ENCODE measurements around the gene MDM1. TPM values are rescaled to one million over a fixed set of nuclear protein-coding genes. Genes with fewer than 3 reads are reported as not detected.

MDM1 gene
- total and polyA plus RNA-seq, 2 experiments from 2014 or later: 13.6 to 18.9 TPM

DNA sequence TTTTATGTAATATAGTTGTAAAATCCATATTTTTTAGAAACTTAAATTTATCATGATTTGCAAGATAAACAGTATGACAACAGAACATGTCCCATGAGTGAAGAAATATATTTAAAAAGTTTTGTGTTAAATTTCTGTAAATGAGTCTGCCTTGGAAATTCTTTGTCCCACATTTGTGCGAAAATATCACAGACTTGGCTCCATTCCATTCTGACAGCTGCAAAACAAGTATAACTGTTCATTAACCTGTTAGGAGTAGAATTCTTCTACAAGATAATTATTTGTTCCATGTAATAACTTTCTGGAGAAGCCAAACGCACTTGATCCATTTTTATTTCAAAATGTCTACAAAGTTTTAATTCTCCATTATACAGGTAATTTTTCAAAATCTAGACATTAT lies 37.9 kb downstream of the MDM1 start (continued):
- TF ChIP-seq CTCF (conservative IDR thresholded peaks at IDR 0.05; ENCODE audit: low read depth in 2 of 2): no peak
- TF ChIP-seq POLR2AphosphoS5 (IDR thresholded peaks at IDR 0.05; ENCODE audit: low read depth): no peak
- no peak for TF ChIP-seq EZH2phosphoT487 (IDR thresholded peaks at IDR 0.05; ENCODE audit: unreplicated experiment)
- TF ChIP-seq STAT1 (IDR thresholded peaks at IDR 0.05; ENCODE audit: unreplicated experiment): no peak
- TF ChIP-seq ZNF331 (CRISPR knock-in tag; IDR thresholded peaks at IDR 0.05; ENCODE audit: low read depth): no peak
- no peak for TF ChIP-seq REST (IDR thresholded peaks at IDR 0.05; ENCODE audit: unreplicated experiment)
- no peak for TF ChIP-seq ZNF114 (CRISPR knock-in tag; IDR thresholded peaks at IDR 0.05)

GRCh38 chr12:68293347-68293746 lies 38.8 kb downstream of the MDM1 start:
- no peak overlapping the region for H2AFZ ChIP-seq
- no peaks in the 10 kb centered on the region for H3K36me3 Mint-ChIP-seq (ENCODE audit: low read depth)
- ATAC-seq: no peak
- H3K4me3 ChIP-seq: no peak overlapping the region
- H3K4me1 Mint-ChIP-seq: peaks cover 3% of the 10 kb centered on the region; the same call in 2 of the 3 replicates
- no peaks in the 10 kb centered on the region for H3K79me2 ChIP-seq (replicated peaks; ENCODE audit: insufficient read depth)
- no peaks in the 10 kb centered on the region for H3K9me2 ChIP-seq (ENCODE audit: insufficient read depth)
- H3K4me2 ChIP-seq: no peak overlapping the region
- no peak overlapping the region for H3K27ac ChIP-seq (ENCODE audit: low read depth)
- H3K27me3 ChIP-seq (ENCODE audit: insufficient read depth): no peaks in the 10 kb centered on the region
- no peaks in the 10 kb centered on the region for H3K27me3 Mint-ChIP-seq (ENCODE audit: insufficient read depth, low read depth, poor library complexity)
- H3K36me3 ChIP-seq (ENCODE audit: insufficient read depth): no peaks in the 10 kb centered on the region
- TF ChIP-seq ZNF331 (CRISPR knock-in tag; IDR thresholded peaks at IDR 0.05; ENCODE audit: low read depth): no peak
- H3K27ac Mint-ChIP-seq: no peak overlapping the region
- H3K4me1 ChIP-seq (ENCODE audit: insufficient read depth): no peaks in the 10 kb centered on the region
- no peaks in the 10 kb centered on the region for H3F3A ChIP-seq (replicated peaks; ENCODE audit: low read depth)
- no peaks in the 10 kb centered on the region for H4K20me1 ChIP-seq (replicated peaks; ENCODE audit: insufficient read depth)
- H3K9me3 Mint-ChIP-seq: no peaks in the 10 kb centered on the region
- DNase-seq (ENCODE audit: low spot score): no peak
- no peak overlapping the region for H3K4me3 Mint-ChIP-seq

GRCh38 chr12:68292151-68292943 lies 39.8 kb downstream of the MDM1 start:
- H3K27me3 Mint-ChIP-seq (ENCODE audit: insufficient read depth, low read depth, poor library complexity): no peaks in the 10 kb centered on the region
- no peak overlapping the region for H3K27ac ChIP-seq (ENCODE audit: low read depth)
- DNase-seq (ENCODE audit: low spot score) (no peak), ATAC-seq (no peak)
- H3K4me3 Mint-ChIP-seq: no peak overlapping the region
- no peaks in the 10 kb centered on the region for H3K36me3 Mint-ChIP-seq (ENCODE audit: low read depth)
- H3K4me3 ChIP-seq: no peak overlapping the region
- no peaks in the 10 kb centered on the region for H3K27me3 ChIP-seq (ENCODE audit: insufficient read depth)
- TF ChIP-seq REST (IDR thresholded peaks at IDR 0.05; ENCODE audit: unreplicated experiment): no peak
- TF ChIP-seq NANOG (IDR thresholded peaks at IDR 0.05; ENCODE audit: borderline replicate concordance): no peak
- no peak for TF ChIP-seq POLR2AphosphoS5 (IDR thresholded peaks at IDR 0.05; ENCODE audit: low read depth)
- TF ChIP-seq CTCF (conservative IDR thresholded peaks at IDR 0.05; ENCODE audit: low read depth in 2 of 2): no peak
- no peaks in the 10 kb centered on the region for H4K20me1 ChIP-seq (replicated peaks; ENCODE audit: insufficient read depth)
- peaks cover 3% of the 10 kb centered on the region; the same call in 2 of the 3 replicates for H3K4me1 Mint-ChIP-seq
- H3K27ac Mint-ChIP-seq: peak overlapping the region; percentile 78; the same call in 1 of the 2 replicates
- no peaks in the 10 kb centered on the region for H3F3A ChIP-seq (replicated peaks; ENCODE audit: low read depth)
- no peaks in the 10 kb centered on the region for H3K9me2 ChIP-seq (ENCODE audit: insufficient read depth)
- H3K4me1 ChIP-seq (ENCODE audit: insufficient read depth): no peaks in the 10 kb centered on the region
- H3K36me3 ChIP-seq (ENCODE audit: insufficient read depth): no peaks in the 10 kb centered on the region
- no peak overlapping the region for H2AFZ ChIP-seq
- no peak overlapping the region for H3K4me2 ChIP-seq
- no peaks in the 10 kb centered on the region for H3K9me3 Mint-ChIP-seq
- no peaks in the 10 kb centered on the region for H3K79me2 ChIP-seq (replicated peaks; ENCODE audit: insufficient read depth)

Measured in GM23338 (cell line).